H1 (cell line): Measurements from ENCODE around the gene MEN1. TPM values are rescaled to one million over a fixed set of nuclear protein-coding genes. Genes with fewer than 3 reads are reported as not detected.

Source experiments
- CTCF ChIA-PET: fragments of 300-600 bp; sonication (Branson Sonifier 250); formaldehyde crosslinking; loops from one replicate; lab custom pipeline; 2021; ENCODE audit not compliant: partially characterized antibody; lab: Charles Lee
- POLR2A ChIA-PET: fragments of 300-600 bp; sonication (Branson Sonifier 250); formaldehyde crosslinking; loops from one replicate; lab custom pipeline; 2021; ENCODE audit warnings: inconsistent platforms; ENCODE audit not compliant: partially characterized antibody; lab: Charles Lee
- DNase-seq, 2 experiments: peaks; one replicate each; pipeline versions ENCODE4 v3.0.0 to v3.0.0-alpha.2; 2010 to 2022; ENCODE audit warnings: low spot score in 2 of 2, low read depth in 1 of 2, mixed read lengths in 1 of 2
- FAIRE-seq: peaks from 2 replicates; lab custom pipeline; 2011; peaks lifted over from hg19 to GRCh38; lab: Jason Lieb, UNC
- H2AFZ ChIP-seq: 2 replicates; pipeline ENCODE4 v1.8.1; 2012; ENCODE audit warnings: low read length, inconsistent platforms
- H2AK5ac ChIP-seq: 2 replicates; pipeline ENCODE4 v1.6.1; 2013; ENCODE audit warnings: low read depth, low read length
- H2BK120ac ChIP-seq: replicated peaks from 2 replicates; pipeline ENCODE3; 2013; ENCODE audit warnings: low read depth, low read length, inconsistent platforms
- H2BK12ac ChIP-seq: 2 replicates; pipeline ENCODE4 v1.6.1; 2013; ENCODE audit warnings: low read depth, low read length
- H2BK15ac ChIP-seq: 2 replicates; pipeline ENCODE4 v1.6.1; 2013; ENCODE audit warnings: low read length
- H2BK20ac ChIP-seq: 2 replicates; pipeline ENCODE4 v1.6.1; 2013; ENCODE audit warnings: low read length
- H2BK5ac ChIP-seq: 2 replicates; pipeline ENCODE4 v1.6.1; 2013; ENCODE audit warnings: low read depth, low read length
- H3K14ac ChIP-seq: 2 replicates; pipeline ENCODE4 v1.6.1; 2013; ENCODE audit warnings: inconsistent platforms; ENCODE audit not compliant: insufficient read length
- H3K18ac ChIP-seq: 2 replicates; pipeline ENCODE4 v1.6.1; 2013; ENCODE audit warnings: low read length; ENCODE audit errors: extremely low read depth
- H3K23ac ChIP-seq: 2 replicates; pipeline ENCODE4 v1.6.1; 2013; ENCODE audit warnings: inconsistent platforms; ENCODE audit not compliant: insufficient read length
- H3K23me2 ChIP-seq: 2 replicates; pipeline ENCODE4 v1.6.1; 2013; ENCODE audit warnings: low read depth, low read length
- H3K27ac ChIP-seq: 2 replicates; pipeline ENCODE4 v1.6.1; 2011; ENCODE audit warnings: low read depth, low read length, inconsistent platforms
- H3K27me3 ChIP-seq, 4 experiments: replicated peaks in 1 of 4; 1 replicate in 1 of 4; 2 replicates in 3 of 4; pipeline versions ENCODE4 v1.6.1 to v1.8.1; 2011 to 2013; ENCODE audit warnings: low read length in 3 of 4, mild to moderate bottlenecking in 3 of 4, inconsistent platforms in 2 of 4, mixed read lengths in 2 of 4, moderate library complexity in 1 of 4; ENCODE audit not compliant: control insufficient read depth in 3 of 4, insufficient read depth in 3 of 4; ENCODE audit errors: extremely low read depth in 1 of 4
- H3K36me3 ChIP-seq, 4 experiments: 2 replicates each; pipeline versions ENCODE4 v1.6.1 to v1.8.1; 2011 to 2013; ENCODE audit warnings: mild to moderate bottlenecking in 4 of 4, low read length in 3 of 4, moderate library complexity in 2 of 4, control low read depth in 1 of 4, inconsistent platforms in 1 of 4; ENCODE audit not compliant: insufficient read depth in 4 of 4, control insufficient read depth in 2 of 4
- H3K4ac ChIP-seq: replicated peaks from 2 replicates; pipeline ENCODE3; 2013; ENCODE audit warnings: low read length, low read depth, mixed read lengths, inconsistent platforms; ENCODE audit not compliant: insufficient read length
- H3K4me1 ChIP-seq, 4 experiments: replicated peaks in 1 of 4; 1 replicate in 1 of 4; 2 replicates in 3 of 4; pipeline versions ENCODE4 v1.6.1 to v1.8.1; 2011 to 2013; ENCODE audit warnings: low read length in 3 of 4, inconsistent platforms in 2 of 4, mixed read lengths in 1 of 4; ENCODE audit not compliant: insufficient read depth in 4 of 4, control insufficient read depth in 3 of 4
- H3K4me2 ChIP-seq, 2 experiments: 2 replicates each; pipeline versions ENCODE4 v1.6.1 to v1.8.1; 2011 to 2013; ENCODE audit warnings: low read depth in 2 of 2, low read length in 2 of 2, control low read depth in 1 of 2, inconsistent platforms in 1 of 2, mild to moderate bottlenecking in 1 of 2; ENCODE audit not compliant: insufficient read depth in 1 of 2
- H3K4me3 ChIP-seq, 4 experiments: fragments of 200-600, 300-600 bp in 1 of 4; sonication (generic), shearing (Covaris generic), sonication (Bioruptor Twin) in 1 of 4; 2 replicates each; pipeline versions ENCODE4 v1.5.1 to v1.8.1; 2011 to 2016; ENCODE audit warnings: low read length in 4 of 4, low read depth in 3 of 4, control low read depth in 2 of 4, inconsistent platforms in 2 of 4, mild to moderate bottlenecking in 2 of 4, mixed read lengths in 1 of 4, moderate library complexity in 1 of 4; ENCODE audit not compliant: insufficient read depth in 2 of 4; ENCODE audit errors: extremely low read depth in 1 of 4
- H3K56ac ChIP-seq: replicated peaks from 2 replicates; pipeline ENCODE3; 2013; ENCODE audit warnings: low read depth, mild to moderate bottlenecking, mixed read lengths, low read length, inconsistent platforms; ENCODE audit not compliant: insufficient read length
- H3K79me1 ChIP-seq: 2 replicates; pipeline ENCODE4 v1.6.1; 2013; ENCODE audit warnings: low read depth, low read length, control low read depth
- H3K79me2 ChIP-seq, 2 experiments: 2 replicates each; pipeline versions ENCODE4 v1.6.1 to v1.8.1; 2012 to 2013; ENCODE audit warnings: low read length in 2 of 2, mild to moderate bottlenecking in 2 of 2, inconsistent platforms in 1 of 2; ENCODE audit not compliant: insufficient read depth in 2 of 2, control insufficient read depth in 1 of 2
- H3K9ac ChIP-seq, 4 experiments: replicated peaks in 1 of 4; 1 replicate in 1 of 4; 2 replicates in 3 of 4; pipeline versions ENCODE4 v1.6.1 to v1.8.1; 2011 to 2013; ENCODE audit warnings: low read depth in 3 of 4, low read length in 3 of 4, control low read depth in 2 of 4, mild to moderate bottlenecking in 2 of 4, moderate library complexity in 2 of 4, inconsistent platforms in 1 of 4; ENCODE audit errors: extremely low read depth in 1 of 4
- H3K9me3 ChIP-seq, 2 experiments: 2 replicates each; pipeline versions ENCODE4 v1.6.1 to v1.8.1; 2012 to 2013; ENCODE audit warnings: mild to moderate bottlenecking in 2 of 2, moderate library complexity in 2 of 2, control low read depth in 1 of 2, inconsistent platforms in 1 of 2, low read depth in 1 of 2, low read length in 1 of 2, mixed read lengths in 1 of 2; ENCODE audit not compliant: insufficient read depth in 2 of 2
- H4K20me1 ChIP-seq, 2 experiments: replicated peaks in 1 of 2; 2 replicates each; pipeline versions ENCODE3 to v1.8.1; 2011 to 2013; ENCODE audit warnings: inconsistent platforms in 2 of 2, low read length in 2 of 2, mild to moderate bottlenecking in 1 of 2; ENCODE audit not compliant: insufficient read depth in 2 of 2, control insufficient read depth in 1 of 2
- H4K5ac ChIP-seq: 2 replicates; pipeline ENCODE4 v1.6.1; 2013; ENCODE audit warnings: low read length, low read depth, mixed read lengths, inconsistent platforms; ENCODE audit not compliant: insufficient read length
- H4K8ac ChIP-seq: 2 replicates; pipeline ENCODE4 v1.8.0; 2013; ENCODE audit warnings: mild to moderate bottlenecking, moderate library complexity, low read length, inconsistent platforms; ENCODE audit not compliant: insufficient read depth; ENCODE audit errors: extremely low read depth
- H4K91ac ChIP-seq: replicated peaks from 2 replicates; pipeline ENCODE3; 2013; ENCODE audit warnings: low read length, mixed read lengths, inconsistent platforms; ENCODE audit not compliant: insufficient read length
- GABPA ChIP-seq: IDR thresholded peaks from 2 replicates; pipeline ENCODE4 v1.6.1; 2011; ENCODE audit warnings: mild to moderate bottlenecking, low read length, moderate library complexity, borderline replicate concordance; ENCODE audit not compliant: insufficient read depth
- NANOG ChIP-seq: IDR thresholded peaks from 2 replicates; pipeline ENCODE4 v1.6.1; 2011; ENCODE audit warnings: low read length, low read depth, mild to moderate bottlenecking, inconsistent platforms; ENCODE audit not compliant: insufficient read depth, poor library complexity, severe bottlenecking
- WGBS, 2 experiments: shearing (Covaris generic) in 1 of 2; methylation state at CpG; one replicate each; pipeline versions ENCODE4 v1.1.6 to v1.1.7; 2013 to 2015; ENCODE audit warnings: low lambda C conversion rate in 2 of 2, mixed read lengths in 2 of 2, inconsistent platforms in 1 of 2, low coverage in 1 of 2, missing lambda C conversion rate in 1 of 2; ENCODE audit not compliant: insufficient replicate concordance in 2 of 2, insufficient coverage in 1 of 2, insufficient read length in 1 of 2; ENCODE audit errors: extremely low coverage in 1 of 2, missing lambda C conversion rate in 1 of 2; 5-methylcytosine and 5-hydroxymethylcytosine counted together
- polyA plus RNA-seq, 7 experiments: library from polyadenylated mRNA; depleted of rRNA in 3 of 7; stranded (reverse) in 5 of 7; unstranded in 2 of 7; fragments of >200 nt in 5 of 7; fragments of 200-250 nt in 2 of 7; gene quantifications; 1 replicate in 5 of 7; 2 replicates in 1 of 7; 4 replicates in 1 of 7; pipeline versions ENCODE4 v1.2.1 to v1.2.3, GENCODE V29; 2011 to 2013; ENCODE audit warnings: missing spikeins in 2 of 7, mixed read lengths in 2 of 7
- total RNA-seq: library from RNA; stranded (reverse); fragmentation: NEBNext Ultra II Directional; extraction: Animal tissue kit (Norgen Biotek cat#: 25700); gene quantifications from 2 replicates; pipeline ENCODE4 v1.2.1, GENCODE V29; 2021

Gene MEN1
- total and polyA plus RNA-seq, 2 of the 8 experiments (the other 6 are each of a cell fraction or from before 2014, with no cell fraction given) = 47.2 to 56.3 TPM

GRCh38 chr11:64836448-64837072 is 26.2 kb upstream of the MEN1 start:
- Histone ChIP-seq H3K4ac (no peak overlapping the region), H3K4me3 (no peak overlapping the region), H2BK5ac (no peak overlapping the region), H3K27me3 (no peaks in the 10 kb centered on the region), H3K18ac (no peak overlapping the region), H3K9me3 (no peaks in the 10 kb centered on the region), H4K91ac (no peak overlapping the region), H3K27ac (no peak overlapping the region), H4K20me1 (peaks cover 4 to 9% of the 10 kb centered on the region in 2 experiments), H4K5ac (no peak overlapping the region), H4K8ac (peak overlapping the region; percentile 65), H3K36me3 (peaks cover 8 to 35% (median 14%) of the 10 kb centered on the region in 4 experiments; a peak in 5 of 8 replicates), H3K14ac (no peak overlapping the region), H2AFZ (no peak overlapping the region), H2BK120ac (no peak overlapping the region), H2BK15ac (no peak overlapping the region), H3K4me2 (no peak overlapping the region), H2AK5ac (no peak overlapping the region), H3K4me1 (peaks cover 0 to under 1% (median 0%) of the 10 kb centered on the region in 4 experiments; a peak in 4 of 7 replicates), H3K23ac (no peak overlapping the region), H3K79me2 (no peaks in the 10 kb centered on the region), H3K56ac (no peak overlapping the region), H3K23me2 (no peaks in the 10 kb centered on the region), H3K79me1 (no peaks in the 10 kb centered on the region), H2BK20ac (no peak overlapping the region), H3K9ac (no peak overlapping the region), H2BK12ac (no peak overlapping the region)
- FAIRE-seq (no peak), DNase-seq (no peak)
- WGBS, 2 experiments = 94% methylated on average over 14 of the region's 16 CpGs; no CpG with 5 or more reads in 1 of the 2 experiments
- CTCF ChIA-PET = interaction anchor here (0.9 to 2.4 kb wide), 7 partner anchors 9 to 585 kb away, joined by 3 to 16 read pairs (median 3); no protein-coding TSS in a partner anchor
- TF ChIP-seq NANOG (no peak), GABPA (no peak)
- POLR2A ChIA-PET = interaction anchor here (0.6 to 0.8 kb wide), 2 partner anchors 261 to 285 kb away, joined by 3 read pairs; partner anchors contain the start of genes FAU and MRPL49
